Activated T-cell treated with anti-CD3 and anti-CD28 coated beads for 24 hours (primary cell): Measurements from ENCODE around the gene ANKRD2.
"Not testable (repeated sequence)": the region's sequence is repeated elsewhere in the genome, so short reads cannot be mapped to it uniquely, and the experiment has no call there.

Experiments used
- DNase-seq: peaks from one replicate; pipeline ENCODE4 v3.0.0-alpha.2; 2020; ENCODE audit warnings: low read depth

The ANKRD2 gene

GRCh38 chr10:97572214-97572989 lies at the start of gene ANKRD2:
Gene ANKRD2 (plus strand): TSS chr10:97572779. CDS start chr10:97572789, 10 bp downstream.
- peak; percentile 20 for DNase-seq

GRCh38 chr10:97522937-97523336 lies 49.6 kb upstream of the ANKRD2 start:
- no peak for DNase-seq

DNA sequence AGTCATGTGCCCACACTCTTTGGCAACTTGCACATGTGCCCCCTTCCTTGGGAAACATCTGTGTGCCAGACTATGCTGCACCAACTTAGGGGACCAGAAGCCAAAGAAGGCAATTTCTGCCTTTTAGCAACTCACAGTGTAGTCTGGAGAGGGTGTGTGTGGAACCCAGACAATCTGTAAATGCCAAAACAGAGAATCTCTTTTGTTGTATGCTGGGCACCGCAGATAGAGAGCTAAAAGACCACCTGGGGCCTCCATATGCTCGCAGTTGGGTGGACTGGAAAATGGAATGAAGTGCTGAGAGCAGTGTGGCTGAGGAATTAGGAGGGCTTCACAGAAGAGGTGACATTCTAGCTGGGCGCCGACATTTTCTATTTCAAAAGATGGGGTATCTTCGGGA lies 47.5 kb upstream of the ANKRD2 start:
- DNase-seq: no peak

DNA sequence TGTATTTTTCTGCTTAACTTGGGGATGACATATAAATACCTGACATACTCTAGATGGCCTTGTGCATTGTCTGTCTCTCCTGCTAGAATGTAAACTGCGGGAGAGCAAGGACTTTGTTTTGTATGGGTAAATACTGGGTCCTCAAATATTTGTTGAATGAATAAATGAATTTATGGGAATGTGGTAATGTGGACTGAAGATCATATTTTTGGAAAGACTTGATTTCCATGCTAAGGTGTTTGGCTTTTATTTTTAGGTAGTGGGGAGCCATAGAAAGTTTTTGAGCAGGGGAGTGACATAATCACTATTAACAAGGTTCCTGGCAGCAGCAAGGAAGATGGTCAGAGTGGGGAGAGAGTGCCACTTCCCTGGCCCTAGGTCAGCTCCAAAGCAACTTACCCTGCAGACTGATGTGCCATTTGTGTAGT lies 46.9 kb upstream of the ANKRD2 start:
- no peak for DNase-seq

DNA sequence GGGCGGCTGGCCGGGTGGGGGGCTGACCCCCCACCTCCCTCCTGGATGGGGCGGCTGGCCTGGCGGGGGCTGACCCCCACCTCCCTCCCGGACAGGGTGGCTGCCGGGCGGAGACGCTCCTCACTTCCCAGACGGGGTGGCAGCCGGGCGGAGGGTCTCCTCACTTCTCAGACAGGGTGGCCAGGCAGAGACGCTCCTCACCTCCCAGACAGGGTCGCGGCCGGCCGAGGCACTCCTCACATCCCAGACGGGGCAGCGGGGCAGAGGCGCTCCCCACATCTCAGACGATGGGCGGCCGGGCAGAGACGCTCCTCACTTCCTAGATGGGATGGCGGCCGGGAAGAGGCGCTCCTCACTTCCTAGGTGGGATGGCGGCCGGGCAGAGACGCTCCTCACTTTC lies 43.7 kb upstream of the ANKRD2 start:
- not testable (repeated sequence) for DNase-seq

DNA sequence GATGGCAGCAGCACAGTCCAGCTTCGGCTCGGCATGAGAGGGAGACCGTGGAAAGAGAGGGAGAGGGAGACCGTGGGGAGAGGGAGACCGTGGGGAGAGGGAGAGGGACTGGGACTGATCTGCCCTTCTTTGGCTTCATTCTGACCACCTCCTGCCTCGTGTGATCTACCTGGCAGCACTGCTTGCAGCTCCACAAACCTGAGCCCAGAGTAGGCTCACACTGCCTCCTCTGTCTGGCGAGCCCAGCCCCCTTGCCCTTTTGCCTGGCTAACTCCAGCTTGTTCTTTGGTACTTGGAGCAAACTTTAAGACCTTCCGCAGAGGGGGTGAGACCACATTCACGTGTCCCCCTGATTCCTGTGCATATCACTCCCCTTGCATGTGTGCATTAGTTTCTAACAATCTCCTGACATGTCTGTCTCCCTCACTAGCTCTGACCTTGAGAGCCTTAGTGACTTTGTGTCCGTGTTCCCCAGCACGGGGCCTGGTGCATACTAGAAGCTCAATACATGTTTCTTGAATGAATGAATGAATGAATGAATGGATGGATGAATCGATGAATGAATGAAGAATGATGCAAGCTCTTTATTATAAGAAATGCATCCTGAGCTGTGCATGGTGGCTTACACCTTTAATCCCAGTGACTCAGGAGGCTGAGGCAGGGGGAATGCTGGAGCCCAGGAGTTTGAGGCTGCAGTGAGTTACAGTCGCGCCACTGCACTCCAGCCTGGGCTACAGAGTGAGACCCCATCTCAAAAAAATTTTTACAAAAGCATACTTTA lies 42.7 kb upstream of the ANKRD2 start:
- no peak for DNase-seq

DNA sequence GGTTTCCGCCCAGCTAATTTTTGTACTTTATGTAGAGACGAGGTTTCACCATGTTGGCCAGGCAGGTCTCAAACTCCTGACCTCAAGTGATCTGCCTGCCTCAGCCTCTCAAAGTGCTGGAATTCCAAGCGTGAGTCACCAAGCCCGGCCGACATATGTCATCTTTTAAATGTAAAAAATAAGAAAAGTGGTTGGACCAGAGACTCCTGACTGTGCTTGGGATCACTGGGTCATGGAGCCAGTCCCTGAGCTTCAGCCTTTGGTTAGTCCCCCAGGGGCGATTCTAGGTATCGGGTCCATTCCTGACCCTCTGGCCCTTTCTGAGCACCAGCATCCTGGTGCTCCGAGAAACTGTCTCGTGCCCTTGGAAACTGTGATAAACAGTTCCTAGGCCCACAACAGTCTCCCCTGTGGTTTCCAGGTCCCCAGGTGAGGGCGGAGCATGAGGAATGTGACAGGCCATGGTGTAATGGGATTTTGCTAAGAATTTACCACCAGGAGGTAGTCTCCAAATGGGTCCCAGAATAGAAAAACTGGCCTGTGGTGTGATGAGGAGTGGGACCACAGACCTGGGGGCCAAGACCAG lies 41.1 kb upstream of the ANKRD2 start:
- no peak for DNase-seq

DNA sequence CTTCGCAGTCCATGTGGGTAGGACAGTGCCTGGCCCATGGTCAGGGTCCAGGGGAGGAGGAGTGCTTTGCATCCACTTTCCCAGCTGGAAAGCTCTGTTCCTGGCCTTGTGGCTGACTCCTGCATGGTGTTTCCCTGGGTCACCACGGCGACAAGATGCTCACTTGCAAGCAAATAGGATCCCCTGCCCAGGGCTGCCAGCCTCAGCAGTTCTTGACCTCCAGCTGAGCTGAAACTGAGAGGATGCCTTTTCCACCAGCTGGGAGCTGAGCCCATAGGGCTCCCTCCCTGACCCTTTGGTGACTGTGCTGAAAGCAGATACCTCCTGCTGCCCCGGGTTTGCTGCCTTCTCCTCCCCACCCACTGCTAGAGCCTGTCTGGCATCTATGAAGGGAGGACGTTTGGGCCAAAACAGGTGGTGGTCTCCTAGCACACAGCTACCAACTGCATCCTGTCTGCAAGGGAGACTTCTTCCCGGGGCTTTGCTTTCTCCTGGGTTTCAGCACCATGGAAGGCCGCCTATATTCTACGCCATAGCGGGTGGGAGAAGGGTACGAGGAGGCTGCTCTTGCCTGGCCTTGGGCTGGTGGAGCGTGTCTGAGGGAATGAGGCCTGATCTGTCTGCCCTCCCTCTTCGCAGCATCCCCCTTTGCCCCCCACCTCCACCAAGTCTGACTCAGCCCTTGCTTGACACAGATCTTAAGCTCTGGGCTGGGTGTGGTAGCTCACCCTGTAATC lies 39.5 kb upstream of the ANKRD2 start:
- no peak for DNase-seq

- no peak for DNase-seq
Measured at GRCh38 chr10:97533888-97534287, 38.7 kb upstream of the ANKRD2 start.

GRCh38 chr10:97534746-97535367 lies 37.7 kb upstream of the ANKRD2 start:
- peak; percentile 16 for DNase-seq

- no peak for DNase-seq
Measured at GRCh38 chr10:97537186-97537869, 35.3 kb upstream of the ANKRD2 start.

- DNase-seq: no peak
Measured at GRCh38 chr10:97538411-97538810, 34.2 kb upstream of the ANKRD2 start.

DNA sequence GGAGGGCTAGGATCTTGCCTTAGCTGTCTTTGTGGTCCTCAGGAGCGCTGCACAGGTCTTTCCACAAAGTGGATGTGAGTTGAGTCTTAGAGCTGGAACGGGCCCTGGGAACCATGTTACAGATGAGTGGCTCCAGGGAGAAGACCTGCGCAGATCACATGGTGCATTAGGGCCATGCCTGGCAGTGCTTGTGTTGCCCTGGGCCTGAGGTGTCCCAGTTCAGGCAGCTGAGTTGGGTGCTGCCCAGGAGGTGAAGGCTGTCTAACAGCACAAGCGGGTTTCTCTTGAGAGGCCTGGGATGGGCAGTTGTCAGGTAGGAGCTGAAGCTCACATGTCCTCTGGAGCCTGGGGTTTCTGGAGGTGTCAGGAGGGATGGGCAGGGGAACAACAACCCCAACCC lies 33.7 kb upstream of the ANKRD2 start:
- no peak for DNase-seq

GRCh38 chr10:97539523-97540200 lies 32.9 kb upstream of the ANKRD2 start:
- no peak for DNase-seq

GRCh38 chr10:97540669-97541500 lies 31.7 kb upstream of the ANKRD2 start:
- DNase-seq: no peak

- DNase-seq: peak; percentile 39
Measured at GRCh38 chr10:97542169-97543024, 30.2 kb upstream of the ANKRD2 start.

DNA sequence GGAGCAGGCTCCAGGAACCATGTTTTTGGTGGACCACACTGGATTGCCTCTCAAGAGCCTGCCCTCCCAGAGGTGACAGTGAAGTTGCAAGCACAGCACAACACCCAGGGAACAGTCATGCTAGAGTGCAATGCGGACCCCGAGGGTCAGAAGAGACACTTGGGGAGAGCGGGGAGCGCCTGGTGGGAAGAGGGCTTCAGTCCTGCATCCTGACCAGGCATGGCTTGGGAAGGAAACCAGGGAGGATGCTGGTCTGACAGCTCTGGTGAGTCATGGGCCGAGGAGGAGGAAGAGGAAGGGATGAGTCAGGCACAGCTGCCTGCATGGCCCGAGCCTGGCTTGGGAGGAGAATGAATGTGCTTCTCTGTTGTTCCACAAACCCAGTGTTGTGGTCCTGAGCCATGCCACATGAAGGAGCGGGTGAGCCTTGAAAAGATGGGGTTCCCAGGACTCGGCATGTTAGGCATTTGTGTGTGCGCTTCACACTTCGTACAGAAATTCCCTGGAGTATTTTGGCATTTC lies 29.5 kb upstream of the ANKRD2 start:
- peak; percentile 53 for DNase-seq

DNA sequence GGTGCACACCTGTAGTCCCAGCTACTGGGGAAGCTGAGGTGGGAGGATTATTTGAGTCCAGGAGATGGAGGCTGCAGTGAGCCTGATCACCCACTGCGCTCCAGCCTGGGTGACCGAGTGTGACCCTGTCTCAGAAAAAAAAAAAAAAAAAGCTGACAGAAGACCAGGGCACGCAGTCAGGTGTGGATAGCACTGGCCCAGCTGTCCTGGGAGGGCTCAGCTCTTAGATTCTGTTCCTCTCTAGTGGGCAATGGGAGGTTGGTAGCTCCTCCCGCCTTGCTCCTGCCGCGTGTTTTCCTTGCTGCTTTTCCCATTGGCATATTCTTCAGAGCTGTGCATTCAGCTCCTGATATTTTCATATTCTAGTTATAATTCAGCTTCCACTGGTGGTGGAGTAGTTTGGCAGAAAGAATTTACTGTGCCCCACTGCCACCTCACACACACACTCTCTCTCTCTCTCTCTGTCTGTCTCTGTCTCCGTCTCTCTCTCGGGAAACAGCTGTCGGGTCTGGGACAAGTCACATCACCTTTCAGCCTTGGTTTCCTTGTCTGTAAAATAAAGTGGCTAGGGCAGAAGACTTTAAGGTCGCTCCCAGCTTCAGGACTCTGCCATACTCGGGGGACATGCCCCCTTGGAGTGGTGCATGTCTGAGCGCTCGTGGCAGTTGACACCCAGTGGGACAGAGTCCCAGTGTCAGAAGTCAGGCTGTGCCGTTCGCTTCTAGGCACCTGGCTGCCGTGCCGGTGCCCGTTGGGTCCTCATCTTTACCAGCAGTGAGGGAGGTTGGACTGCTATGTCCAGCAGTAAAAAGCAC lies 25.9 kb upstream of the ANKRD2 start:
- no peak for DNase-seq
